GM11168 (cell line): ENCODE data around the gene SLC25A20.

Source experiments
- in situ Hi-C: fragments of 300-500 bp; cut with MboI; formaldehyde crosslinking; loops from one replicate; pipeline ENCODE4 v1.12.0; 2022; ENCODE audit warnings: low sequenced_read_pairs; ENCODE audit not compliant: unreplicated experiment

Gene SLC25A20

DNA sequence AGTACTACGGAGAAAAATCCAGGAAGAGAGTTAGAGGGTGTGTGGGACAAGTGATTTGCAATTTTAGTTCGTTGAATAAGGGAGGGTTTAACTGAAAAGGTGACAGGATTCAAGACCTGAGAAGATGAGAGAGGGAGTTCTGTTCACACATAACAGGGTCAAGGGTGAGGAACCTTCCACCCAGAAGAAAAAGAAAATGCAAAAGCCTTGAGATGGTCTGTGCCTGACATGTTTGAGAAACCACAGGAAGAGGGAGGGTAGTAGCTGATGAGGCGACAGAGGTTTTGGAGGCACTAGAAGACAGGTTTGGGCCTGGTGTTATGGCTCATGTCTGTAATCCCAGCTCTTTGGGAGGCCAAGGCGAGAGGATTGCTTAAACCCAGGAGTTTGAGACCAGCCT is 591 bp upstream of the SLC25A20 start:
- in situ Hi-C loops, result no loop called here

DNA sequence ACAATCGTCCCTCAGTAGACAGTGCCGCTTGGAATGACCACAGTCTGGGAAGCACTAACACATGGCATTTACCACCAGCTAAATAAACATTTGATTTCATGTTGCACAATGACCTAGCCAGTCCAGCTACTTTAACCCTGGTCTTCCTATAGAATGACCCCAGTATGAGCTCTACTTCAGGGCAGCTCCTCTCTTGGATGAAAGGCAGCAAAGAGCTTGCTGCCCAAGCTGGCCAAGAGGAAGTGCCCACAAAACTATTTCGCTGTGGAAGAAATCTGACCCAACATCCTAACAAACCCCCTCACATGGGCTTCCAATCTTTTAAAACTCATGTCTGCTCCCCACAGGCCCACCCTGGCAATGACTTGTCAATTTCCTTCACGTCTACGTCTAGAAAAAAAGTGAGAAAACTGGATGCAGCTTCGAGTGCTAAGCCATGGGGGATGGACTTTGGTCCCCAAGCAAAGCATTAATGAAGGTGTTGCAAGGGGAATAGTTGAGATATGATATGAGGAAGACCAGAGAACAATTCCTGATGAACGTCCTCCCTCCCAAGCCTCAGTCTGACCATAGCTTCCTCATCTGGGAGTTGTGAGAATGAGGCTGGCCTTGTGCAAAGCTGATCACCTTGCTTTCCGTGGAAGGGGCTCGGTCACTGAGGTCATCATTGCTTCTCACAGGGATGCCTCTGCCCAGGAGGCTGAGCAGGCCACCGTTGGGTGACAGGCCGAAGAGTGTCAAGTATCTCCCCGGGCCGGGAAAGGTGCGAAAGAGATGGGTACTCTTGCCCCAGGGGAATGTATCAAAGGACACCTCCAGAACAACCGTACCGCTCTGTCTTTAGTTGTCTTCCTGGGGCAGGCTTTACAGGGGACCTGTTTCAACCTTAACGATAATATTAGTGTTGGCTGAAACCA is 964 bp downstream of the SLC25A20 start:
- in situ Hi-C loops, result no loop called here

DNA sequence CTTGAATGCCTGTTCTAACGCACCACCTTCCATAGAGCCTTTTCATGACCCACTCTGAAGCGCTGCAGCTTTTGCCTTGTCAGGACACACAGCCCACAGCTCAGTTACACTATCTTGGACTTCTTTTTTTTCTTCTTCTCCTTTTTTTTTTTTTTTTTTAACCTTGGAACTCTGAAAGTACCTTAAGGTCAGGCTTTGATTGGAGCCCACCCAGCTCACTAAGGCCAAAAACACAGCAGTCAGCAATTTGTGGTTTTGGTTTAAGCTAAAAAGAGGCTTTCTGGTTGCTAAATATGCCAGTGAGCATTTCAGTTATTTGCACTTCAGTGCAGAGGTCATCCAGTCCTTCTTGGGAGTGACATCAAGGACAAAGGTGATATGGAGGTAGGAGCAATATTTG is 1.7 kb downstream of the SLC25A20 start:
- in situ Hi-C loops, result no loop called here

DNA sequence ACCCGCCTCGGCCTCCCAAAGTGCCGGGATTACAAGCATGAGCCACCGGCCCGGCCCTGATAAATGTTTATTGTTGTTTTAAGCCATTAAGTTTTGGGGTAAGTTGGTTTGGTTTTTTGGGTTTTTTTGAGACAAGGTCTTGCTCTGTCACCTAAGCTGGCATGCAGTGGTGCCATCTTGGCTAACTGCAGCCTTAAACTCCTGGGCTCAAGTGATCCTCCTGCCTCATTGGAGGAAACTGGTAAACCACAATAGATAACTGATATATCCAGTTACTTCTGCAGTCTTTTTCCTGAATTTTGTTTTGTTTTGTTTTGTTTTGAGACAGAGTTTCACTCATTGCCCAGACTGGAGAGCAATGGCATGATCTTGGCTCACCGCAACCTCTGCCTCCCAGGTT is 4.2 kb downstream of the SLC25A20 start:
- in situ Hi-C loops, result no loop called here

DNA sequence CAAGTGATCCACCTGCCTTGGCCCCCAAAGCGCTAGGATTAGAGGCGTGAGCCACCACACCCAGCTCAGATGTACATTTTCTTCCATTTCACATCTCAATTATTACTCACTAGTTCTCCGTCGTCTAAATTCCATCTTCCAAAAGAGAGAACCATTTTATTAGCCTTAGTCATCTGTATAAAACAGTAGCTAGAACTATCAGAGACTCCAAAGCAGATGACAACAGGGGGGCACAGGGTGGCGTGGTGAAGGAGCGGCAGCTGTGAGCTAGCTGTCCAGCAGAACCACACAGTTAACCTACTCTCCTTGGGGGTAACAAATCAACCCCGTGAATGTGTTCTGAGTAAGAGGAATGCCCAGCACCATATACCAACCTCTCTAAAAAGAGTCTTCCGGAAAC is 7.1 kb downstream of the SLC25A20 start:
- in situ Hi-C loops, result no loop called here

DNA sequence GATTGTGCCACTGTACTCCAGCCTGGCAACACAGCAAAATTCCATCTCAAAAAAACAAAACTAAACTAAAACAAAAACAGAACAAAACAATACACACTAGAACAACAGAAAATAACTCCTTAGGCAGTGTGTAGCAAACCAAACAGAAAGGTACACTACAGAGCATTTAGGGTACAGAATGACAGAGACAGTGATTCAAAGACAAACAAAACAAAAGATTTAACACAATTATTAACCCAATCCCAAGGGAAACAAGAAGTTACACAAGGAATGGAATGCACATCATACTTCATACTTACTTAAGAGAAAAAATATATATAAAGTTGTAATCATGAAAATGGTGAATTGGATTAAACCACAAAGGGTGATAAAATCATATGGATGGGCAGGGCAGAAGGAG is 12.9 kb downstream of the SLC25A20 start:
- in situ Hi-C loops, result no loop called here

DNA sequence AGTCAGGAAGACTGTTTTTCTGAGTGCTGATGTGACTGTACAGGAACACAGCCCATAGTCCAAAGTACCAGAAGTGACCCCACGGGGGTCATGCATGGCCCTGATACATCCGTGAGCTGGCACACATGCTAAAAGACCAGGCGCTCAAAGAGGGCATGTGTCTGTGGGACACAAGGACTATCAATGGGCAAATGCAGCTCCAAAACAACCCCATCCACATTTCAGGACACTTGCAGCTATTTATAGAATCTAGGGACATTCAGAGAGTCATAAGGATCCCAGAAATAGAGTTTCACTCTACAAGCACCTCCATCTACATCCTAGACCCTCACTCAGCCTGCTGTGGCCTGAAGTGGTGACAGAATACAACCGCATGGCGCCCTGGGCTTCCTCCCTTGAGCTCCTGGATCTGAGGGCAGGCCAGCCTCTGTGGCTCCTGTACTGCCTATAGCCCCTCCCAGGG is 17.0 kb downstream of the SLC25A20 start:
- in situ Hi-C loops, result no loop called here

DNA sequence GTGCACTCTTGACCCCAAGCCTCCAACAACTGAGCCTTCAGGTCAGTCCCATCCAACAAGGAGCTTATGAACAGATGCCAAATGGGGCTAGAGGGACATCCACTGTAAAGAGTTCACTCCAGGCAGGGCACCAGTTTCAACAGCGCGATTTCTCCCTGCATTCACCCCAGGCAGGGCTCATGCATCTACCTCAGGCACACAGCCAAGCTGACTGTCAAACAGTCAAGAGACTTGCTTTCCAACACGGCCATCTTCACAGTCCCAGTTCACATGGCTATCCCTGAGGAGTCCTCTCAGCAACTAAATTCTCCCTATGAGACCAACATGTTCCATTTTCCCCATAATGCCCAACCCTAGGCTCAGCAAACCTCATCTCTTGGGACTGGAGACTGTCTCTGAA is 17.7 kb downstream of the SLC25A20 start:
- in situ Hi-C loops, result no loop called here

DNA sequence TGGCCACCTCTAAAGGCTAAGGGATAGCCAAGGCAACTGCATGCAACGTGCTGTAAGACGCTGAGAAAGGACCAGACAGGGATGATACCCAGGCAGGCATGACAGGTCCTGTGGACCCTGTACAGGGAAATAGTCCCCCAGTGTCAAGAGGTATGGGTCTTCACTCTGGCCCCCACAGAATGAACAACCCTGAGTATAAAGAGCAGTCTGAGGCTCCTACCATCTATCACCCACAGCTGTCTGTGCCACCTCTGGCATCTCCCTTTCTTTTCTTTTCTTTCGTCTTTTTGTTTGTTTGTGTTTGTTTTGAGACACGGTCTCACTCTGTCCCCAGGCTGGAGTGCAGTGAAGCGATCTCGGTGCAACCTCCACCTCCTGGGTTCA is 18.7 kb downstream of the SLC25A20 start:
- in situ Hi-C loops, result no loop called here

DNA sequence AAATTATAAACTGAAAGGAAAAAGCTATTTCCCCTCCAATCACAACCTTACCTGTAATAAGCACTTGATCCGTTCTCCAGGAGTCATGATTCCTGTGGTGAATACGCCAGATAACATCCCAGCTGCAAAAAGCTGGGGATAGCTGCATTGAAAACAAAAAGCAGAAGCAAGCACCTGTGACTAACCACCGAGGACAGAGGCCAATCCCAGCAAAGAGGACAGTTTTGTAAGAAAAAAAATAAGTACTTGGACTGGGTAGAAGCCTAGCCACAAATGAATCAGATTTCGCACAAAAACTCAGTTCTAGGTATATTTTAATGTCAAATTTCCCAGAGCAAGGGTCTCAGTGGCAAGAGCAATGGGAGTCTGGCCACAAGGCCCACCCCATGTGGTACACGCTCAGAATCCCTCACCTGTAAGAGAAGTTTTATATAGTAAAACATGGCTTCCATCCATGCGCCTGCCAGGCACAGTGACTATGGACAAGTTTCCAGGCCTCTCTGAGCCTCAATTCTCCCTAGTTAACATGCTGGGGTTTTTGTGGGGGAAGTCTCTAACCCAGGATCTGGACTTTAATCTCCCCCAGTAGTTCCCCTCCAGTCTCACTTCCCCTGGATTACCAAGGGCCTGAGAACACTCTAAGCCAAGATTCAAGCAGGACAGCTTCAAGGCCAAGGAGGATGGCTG is 19.2 kb downstream of the SLC25A20 start:
- in situ Hi-C loops, result no loop called here

DNA sequence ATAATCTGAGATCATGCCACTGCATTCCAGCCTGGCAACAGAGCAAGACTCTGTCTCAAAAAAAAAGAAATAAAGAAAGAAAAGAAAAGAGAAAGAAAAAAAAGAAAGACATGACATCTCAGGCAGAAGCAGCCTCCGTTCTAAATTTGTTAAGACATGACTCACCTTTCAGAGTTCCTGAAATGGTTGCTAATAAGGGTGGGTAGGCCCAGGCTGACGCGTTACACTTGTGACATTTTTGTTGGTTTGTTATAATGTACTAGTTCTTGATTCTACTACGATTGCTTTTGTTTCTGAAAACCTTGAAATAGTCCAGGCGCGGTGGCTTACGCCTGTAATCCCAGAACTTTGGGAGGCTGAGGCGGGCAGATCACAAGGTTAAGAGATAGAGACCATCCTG is 21.0 kb downstream of the SLC25A20 start:
- in situ Hi-C loops, result no loop called here

DNA sequence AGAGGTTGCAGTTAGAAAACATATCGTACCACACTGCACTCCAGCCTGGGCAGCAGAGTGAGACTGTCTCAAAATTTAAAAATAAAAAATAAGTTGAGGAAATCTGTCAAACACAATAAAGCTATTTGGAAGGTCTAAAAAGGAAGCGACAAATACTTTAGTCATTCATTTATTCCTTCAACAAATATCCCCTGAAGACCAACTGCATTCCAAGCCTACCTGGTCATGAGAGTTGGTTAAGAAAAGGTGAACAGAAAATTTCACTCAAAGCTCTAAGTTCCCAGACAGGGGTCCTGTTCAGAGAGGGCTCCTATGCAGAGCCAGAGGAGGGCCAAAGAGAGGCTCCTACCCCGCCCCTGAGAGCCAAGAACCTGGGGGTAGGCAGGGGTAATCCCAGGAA is 35.6 kb downstream of the SLC25A20 start:
- in situ Hi-C loops, result no loop called here

DNA sequence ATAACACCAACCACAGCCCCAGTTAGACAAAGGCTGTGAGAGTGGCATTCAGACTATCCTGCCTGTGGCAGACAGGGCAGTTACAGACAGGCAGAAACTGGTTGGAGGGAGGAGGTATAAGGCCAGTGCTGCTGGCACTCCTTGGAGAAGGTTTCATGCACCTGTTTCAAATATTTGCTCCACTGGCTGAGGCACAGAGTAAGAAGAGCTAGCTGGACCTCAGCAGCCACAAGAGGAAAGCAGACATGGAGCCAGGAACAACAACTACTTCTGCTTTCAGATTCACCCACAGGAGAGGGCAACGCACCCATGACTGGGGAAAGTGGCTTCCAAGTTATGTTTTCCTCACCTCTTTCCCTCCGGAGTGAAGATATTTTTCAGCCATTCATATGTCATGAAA is 39.5 kb downstream of the SLC25A20 start:
- in situ Hi-C loops, result no loop called here

DNA sequence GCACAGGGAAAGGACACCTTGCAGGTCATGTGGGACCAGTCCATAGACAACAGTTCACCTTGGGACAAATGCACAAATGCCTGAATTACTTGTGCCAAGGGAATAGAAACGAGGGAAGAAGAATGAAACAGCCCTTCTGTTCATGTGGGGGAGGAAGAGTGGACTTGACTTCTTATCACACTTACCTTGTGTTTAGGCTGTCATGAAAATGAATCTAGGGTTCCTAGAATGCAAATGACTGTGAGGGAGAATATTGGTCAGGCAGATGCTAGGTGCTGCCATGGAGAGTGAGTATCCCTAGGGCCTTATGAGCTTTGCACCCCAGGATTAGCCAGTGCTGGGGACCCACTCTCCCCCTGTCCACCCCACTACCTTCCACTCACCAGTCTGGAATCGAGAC is 40.0 kb downstream of the SLC25A20 start:
- in situ Hi-C loops, result no loop called here

DNA sequence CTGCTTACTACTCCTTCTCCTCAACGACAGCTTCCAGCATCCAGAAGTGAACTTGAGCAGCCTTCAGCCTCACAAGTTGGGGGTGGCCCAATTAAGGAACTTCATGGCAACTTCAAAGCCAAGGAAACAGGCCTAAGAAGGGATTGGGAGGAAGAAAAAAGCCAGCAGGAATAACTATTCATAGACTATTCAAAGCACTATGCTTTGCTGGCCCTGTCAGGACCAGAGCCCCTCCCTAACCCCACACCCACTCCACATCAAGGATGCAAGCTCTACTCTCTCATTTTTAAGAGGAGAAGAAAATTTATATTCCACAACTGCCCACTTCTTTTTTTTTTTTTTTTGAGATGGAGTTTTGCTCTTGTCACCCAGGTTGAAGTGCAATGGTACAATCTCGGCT is 41.0 kb downstream of the SLC25A20 start:
- in situ Hi-C loops, result no loop called here

DNA sequence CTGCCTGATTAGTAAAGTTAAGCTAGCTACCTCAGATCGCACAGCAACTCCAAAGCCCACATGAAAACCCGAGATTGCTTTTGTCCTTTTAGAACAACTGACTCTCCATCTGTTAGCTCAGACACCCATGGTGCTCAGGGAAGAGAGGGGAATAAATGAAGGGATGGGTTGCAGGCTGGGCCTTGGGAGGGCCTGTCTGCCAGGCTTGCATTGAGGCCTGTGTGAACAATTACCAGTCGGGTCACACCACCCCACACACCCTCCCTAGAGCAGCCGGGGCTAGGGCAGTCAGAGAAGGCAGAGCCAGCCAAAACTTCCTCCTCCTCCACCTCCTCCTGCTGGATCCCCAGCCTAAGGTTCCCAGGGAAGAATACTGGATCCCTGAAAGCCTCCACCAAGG is 42.2 kb downstream of the SLC25A20 start:
- in situ Hi-C loops, result no loop called here

DNA sequence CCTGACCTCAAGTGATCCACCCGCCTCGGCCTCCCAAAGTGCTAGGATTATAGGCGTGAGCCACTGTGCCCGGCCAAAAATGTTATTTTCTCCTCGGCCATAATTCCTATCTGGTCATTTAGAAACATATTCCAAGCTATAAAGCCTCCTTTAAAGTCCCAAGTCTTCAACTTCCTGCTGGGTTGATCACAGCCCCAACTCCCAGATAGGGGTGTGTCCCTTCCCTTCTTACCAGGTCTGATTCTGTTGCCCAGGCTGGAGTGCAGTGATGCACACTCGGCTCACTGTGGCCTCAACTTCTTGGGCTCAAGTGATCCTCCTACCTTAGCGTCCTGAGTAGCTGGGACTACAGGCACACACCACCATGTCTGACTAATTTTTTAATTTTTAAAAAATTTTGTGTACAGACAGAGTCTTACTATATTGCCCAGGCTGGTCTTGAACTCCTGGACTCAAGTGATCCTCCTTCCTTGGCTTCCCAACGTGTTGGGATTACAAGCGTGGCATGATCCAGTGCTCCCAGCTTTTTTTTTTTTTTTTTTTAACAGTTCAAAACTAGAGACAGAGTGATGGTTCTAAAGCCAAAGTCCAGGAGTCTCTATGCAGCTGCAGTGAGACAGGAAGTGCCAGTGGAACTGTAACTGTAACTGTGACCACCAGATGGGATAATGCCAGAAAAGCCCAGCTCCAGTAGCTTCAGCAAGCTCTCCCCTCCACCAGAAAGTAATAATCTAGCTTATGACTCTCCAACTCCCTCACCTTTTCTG is 42.8 kb downstream of the SLC25A20 start:
- in situ Hi-C loops, result no loop called here

DNA sequence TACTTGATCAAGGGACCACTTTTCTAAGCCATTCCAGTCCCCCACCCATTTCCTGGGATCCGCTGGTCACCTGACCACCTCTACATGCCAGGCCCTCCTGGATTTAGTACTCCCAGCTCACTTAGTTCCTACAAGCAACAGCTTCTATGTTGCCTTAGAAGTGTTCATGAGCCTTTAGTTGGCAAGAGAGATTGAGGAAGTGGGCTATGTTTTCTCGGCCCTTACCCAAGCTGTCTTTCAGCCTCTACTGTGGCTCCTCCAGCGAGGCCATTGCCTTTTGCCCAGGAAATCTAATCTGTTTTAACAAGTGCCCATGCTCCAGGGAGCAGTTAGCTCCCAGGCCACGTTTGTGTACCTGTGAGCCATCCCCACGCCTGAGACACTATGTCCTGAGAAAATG is 46.5 kb downstream of the SLC25A20 start:
- in situ Hi-C loops, result no loop called here

DNA sequence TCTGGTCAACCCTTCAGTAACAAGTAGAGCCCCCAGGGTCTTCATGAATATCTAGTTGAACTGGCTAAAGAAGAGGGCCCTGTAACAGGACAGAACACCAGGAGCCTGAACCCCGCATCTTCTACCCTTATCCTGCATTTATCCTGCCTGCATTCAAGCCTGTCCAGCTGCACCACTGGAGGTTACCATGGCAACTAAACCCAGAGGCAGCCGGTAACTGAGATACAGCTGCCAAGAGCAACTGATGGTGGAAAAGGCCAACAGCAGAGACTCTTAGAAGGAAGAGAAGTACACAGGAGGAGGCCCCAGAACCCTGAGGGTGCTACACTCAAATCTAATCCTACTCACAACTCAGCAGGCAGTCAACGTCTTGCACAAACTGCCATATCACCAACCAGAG is 47.3 kb downstream of the SLC25A20 start:
- in situ Hi-C loops, result no loop called here

DNA sequence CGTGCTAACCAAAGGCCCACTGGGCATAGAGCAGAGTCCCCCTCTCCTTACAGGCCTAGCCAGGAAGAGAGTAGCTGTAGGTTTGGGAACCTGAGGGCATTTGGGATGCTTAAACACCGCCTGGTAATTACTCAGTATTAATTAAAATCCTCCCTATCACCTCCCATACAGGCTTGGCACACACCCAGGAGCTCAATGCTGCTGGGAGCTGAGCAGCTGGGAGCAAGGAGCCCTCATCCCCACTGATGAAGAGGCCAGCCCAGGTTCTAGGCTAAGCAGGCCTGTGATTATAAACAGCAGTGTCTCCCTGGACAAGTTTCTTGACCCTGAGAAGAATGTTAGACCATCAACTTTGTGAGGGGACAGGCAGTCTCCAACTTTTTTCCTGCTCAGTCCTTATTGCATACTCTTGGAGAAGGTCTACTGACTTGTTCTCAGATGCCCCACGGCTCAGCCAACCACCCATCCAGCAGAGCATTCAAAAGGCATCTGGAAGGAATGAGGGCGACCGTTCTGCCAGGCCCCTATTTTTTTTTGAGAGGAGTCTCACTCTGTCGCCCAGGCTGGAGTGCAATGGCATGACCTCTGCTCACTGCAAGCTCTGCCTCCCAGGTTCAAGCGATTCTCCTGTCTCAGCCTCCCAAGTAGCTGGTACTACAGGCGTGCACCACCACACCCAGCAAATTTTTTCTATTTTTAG is 49.7 kb downstream of the SLC25A20 start:
- in situ Hi-C loops, result no loop called here
